HL-60 (cell line): ENCODE results near the gene HPSE2.

Experiments used
- CTCF ChIP-seq: IDR thresholded peaks from one replicate; pipeline ENCODE4 v1.5.1; 2011; ENCODE audit warnings: low read length, control low read depth, inconsistent platforms; ENCODE audit not compliant: insufficient read depth
- GABPA ChIP-seq: IDR thresholded peaks from 2 replicates; pipeline ENCODE4 v1.6.1; 2012; ENCODE audit warnings: low read depth
- TF ChIP-seq, protein P1 (sequence below): IDR thresholded peaks from 2 replicates; pipeline ENCODE4 v1.6.1; 2012; ENCODE audit warnings: low read depth; ENCODE audit not compliant: insufficient replicate concordance

GRCh38 chr10:98456686-98457482, 778.8 kb downstream of the HPSE2 start:
- no peak for TF ChIP-seq CTCF
- no peak for TF ChIP-seq GABPA
- TF ChIP-seq, protein P1, sequence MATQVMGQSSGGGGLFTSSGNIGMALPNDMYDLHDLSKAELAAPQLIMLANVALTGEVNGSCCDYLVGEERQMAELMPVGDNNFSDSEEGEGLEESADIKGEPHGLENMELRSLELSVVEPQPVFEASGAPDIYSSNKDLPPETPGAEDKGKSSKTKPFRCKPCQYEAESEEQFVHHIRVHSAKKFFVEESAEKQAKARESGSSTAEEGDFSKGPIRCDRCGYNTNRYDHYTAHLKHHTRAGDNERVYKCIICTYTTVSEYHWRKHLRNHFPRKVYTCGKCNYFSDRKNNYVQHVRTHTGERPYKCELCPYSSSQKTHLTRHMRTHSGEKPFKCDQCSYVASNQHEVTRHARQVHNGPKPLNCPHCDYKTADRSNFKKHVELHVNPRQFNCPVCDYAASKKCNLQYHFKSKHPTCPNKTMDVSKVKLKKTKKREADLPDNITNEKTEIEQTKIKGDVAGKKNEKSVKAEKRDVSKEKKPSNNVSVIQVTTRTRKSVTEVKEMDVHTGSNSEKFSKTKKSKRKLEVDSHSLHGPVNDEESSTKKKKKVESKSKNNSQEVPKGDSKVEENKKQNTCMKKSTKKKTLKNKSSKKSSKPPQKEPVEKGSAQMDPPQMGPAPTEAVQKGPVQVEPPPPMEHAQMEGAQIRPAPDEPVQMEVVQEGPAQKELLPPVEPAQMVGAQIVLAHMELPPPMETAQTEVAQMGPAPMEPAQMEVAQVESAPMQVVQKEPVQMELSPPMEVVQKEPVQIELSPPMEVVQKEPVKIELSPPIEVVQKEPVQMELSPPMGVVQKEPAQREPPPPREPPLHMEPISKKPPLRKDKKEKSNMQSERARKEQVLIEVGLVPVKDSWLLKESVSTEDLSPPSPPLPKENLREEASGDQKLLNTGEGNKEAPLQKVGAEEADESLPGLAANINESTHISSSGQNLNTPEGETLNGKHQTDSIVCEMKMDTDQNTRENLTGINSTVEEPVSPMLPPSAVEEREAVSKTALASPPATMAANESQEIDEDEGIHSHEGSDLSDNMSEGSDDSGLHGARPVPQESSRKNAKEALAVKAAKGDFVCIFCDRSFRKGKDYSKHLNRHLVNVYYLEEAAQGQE, result no peak
